PC-3 (cell line): ENCODE data around the gene HDAC8.

ENCODE experiments used
- CTCF ChIP-seq: fragments of 300-600 bp; sonication (generic); conservative IDR thresholded peaks from 2 replicates; pipeline ENCODE4 v1.5.1; 2017; ENCODE audit warnings: antibody characterized with exemption, low read depth, mild to moderate bottlenecking, low read length
- EZH2 ChIP-seq: fragments of 300-600 bp; sonication (generic); IDR thresholded peaks from one replicate; pipeline ENCODE4 v1.6.1; 2017; ENCODE audit warnings: antibody characterized with exemption, mild to moderate bottlenecking, low read length; ENCODE audit not compliant: unreplicated experiment
- EZH2phosphoT487 ChIP-seq: fragments of 300-600 bp; sonication (generic); IDR thresholded peaks from 2 replicates; pipeline ENCODE4 v1.6.1; 2018; ENCODE audit warnings: mild to moderate bottlenecking, antibody characterized with exemption, low read length, borderline replicate concordance

GRCh38 chrX:72340041-72340440 lies 232.6 kb downstream of the HDAC8 start:
- TF ChIP-seq EZH2phosphoT487 (no peak), CTCF (no peak), EZH2 (no peak)
